ENCODE measurements around the gene ZIC4. TPM values are rescaled to one million over a fixed set of nuclear protein-coding genes. Genes with fewer than 3 reads are reported as not detected.

Gene ZIC4
- total RNA-seq, 4 donors from 2014 or later: 0.21 TPM; not detected in 3

DNA sequence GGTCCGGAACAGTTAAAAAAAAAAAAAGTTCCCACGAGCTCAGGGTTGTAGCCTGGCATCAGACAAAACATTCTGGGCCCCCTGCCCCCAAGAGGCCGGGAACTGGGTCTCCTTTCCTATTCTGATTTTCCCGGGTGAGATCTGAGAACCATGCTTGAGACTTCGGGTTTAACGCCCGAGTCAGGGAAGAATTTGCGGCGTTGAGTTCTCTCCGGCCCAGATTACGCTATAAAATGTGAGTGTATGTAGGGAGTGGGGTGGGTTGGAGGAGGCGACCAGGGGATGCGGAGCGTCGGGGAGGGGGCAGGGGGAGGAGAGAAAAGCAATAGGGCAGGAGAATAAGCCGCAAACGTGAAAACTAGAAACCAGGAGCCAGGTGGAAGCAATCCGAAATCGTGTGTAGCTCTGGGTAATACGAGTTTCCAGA is 5.5 kb upstream of the ZIC4 start:
- Histone ChIP-seq H3K4me1 (peaks cover 0 to 70% (median 24%) of the 10 kb centered on the region in 4 donors), H3K36me3 (no peaks in the 10 kb centered on the region), H3K4me3 (no peak overlapping the region), H3K9me3 (peaks cover 0 to 28% (median 2%) of the 10 kb centered on the region in 4 donors), H3K27ac (no peak overlapping the region), H3K27me3 (peaks cover 15 to 99% of the 10 kb centered on the region in 2 donors)
- no peak for DNase-seq (ENCODE audit: low spot score in 2 of 2)
- TF ChIP-seq EP300 (IDR thresholded peaks at IDR 0.05) (no peak), POLR2A (IDR thresholded peaks at IDR 0.05) (no peak)
- TF ChIP-seq, protein P1, sequence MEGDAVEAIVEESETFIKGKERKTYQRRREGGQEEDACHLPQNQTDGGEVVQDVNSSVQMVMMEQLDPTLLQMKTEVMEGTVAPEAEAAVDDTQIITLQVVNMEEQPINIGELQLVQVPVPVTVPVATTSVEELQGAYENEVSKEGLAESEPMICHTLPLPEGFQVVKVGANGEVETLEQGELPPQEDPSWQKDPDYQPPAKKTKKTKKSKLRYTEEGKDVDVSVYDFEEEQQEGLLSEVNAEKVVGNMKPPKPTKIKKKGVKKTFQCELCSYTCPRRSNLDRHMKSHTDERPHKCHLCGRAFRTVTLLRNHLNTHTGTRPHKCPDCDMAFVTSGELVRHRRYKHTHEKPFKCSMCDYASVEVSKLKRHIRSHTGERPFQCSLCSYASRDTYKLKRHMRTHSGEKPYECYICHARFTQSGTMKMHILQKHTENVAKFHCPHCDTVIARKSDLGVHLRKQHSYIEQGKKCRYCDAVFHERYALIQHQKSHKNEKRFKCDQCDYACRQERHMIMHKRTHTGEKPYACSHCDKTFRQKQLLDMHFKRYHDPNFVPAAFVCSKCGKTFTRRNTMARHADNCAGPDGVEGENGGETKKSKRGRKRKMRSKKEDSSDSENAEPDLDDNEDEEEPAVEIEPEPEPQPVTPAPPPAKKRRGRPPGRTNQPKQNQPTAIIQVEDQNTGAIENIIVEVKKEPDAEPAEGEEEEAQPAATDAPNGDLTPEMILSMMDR (IDR thresholded peaks at IDR 0.05): no peak
- WGBS, 2 donors: 13 to 15% methylated on average over 20 of the region's 20 CpGs

DNA sequence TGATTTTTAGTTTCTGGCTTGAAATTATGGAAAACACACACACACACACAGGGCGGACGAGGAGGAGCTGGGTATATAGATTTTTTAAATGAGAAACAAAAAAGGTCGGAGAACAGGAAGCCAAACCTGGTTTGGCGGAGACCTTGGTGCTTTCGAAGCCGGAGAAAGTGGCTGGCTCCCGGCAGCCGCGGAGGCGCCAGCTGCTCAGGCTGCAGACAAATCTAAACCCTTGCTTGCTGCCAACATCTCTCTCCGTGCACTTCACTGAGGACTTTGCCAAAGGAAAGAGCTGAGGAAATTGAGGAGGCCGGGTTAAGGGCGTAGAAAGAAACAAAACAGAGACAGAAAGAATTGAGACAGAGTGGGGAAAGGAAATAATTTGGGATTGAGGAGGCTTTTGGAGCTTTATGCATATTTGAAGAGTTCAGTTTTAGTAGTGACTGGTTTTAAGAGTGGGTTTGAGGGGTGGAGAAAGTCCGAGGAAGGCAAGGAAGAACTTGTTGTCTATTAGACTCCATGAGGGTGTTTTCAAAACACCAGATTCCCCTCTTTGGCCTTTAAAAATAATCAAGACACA is 5.0 kb upstream of the ZIC4 start:
- no peak for DNase-seq (ENCODE audit: low spot score in 2 of 2)
- peak overlapping the region in 3 of 4 donors; percentile 3 to 45 (median 34) for H3K4me3 ChIP-seq
- no peaks in the 10 kb centered on the region for H3K36me3 ChIP-seq
- H3K27ac ChIP-seq: no peak overlapping the region
- WGBS, 2 donors: 7 to 8% methylated on average over 14 of the region's 14 CpGs
- TF ChIP-seq POLR2A (IDR thresholded peaks at IDR 0.05) (no peak), EP300 (IDR thresholded peaks at IDR 0.05) (peak in 1 of 2 donors; percentile 29)
- TF ChIP-seq, protein P1 (IDR thresholded peaks at IDR 0.05): no peak
- peaks cover 0 to 28% (median 2%) of the 10 kb centered on the region in 4 donors for H3K9me3 ChIP-seq
- H3K4me1 ChIP-seq: peaks cover 0 to 75% (median 24%) of the 10 kb centered on the region in 4 donors
- H3K27me3 ChIP-seq: peaks cover 15 to 100% of the 10 kb centered on the region in 2 donors

DNA sequence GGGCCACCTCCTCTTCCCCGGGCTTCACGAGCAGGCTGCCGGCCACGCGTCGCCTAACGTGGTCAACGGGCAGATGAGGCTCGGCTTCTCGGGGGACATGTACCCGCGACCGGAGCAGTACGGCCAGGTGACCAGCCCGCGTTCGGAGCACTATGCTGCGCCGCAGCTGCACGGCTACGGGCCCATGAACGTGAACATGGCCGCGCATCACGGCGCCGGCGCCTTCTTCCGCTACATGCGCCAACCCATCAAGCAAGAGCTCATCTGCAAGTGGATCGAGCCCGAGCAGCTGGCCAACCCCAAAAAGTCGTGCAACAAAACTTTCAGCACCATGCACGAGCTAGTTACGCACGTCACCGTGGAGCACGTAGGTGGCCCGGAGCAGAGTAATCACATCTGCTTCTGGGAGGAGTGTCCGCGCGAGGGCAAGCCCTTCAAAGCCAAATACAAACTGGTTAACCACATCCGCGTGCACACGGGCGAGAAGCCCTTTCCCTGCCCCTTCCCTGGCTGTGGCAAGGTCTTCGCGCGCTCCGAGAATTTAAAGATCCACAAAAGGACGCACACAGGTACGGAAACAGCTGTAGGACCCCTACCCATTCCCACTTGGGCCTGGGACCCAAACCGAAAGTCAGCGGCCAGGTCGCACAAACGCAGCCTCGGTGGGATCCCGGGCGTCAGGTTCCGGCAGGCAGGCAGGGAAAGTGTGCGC is 4.3 kb upstream of the ZIC4 start:
- TF ChIP-seq, protein P1 (IDR thresholded peaks at IDR 0.05): no peak
- TF ChIP-seq EP300 (IDR thresholded peaks at IDR 0.05): no peak
- no peak for TF ChIP-seq POLR2A (IDR thresholded peaks at IDR 0.05)
- Histone ChIP-seq H3K9me3 (peaks cover 0 to 25% (median under 1%) of the 10 kb centered on the region in 4 donors), H3K4me3 (peak overlapping the region; percentile 1 to 45 (median 18)), H3K4me1 (peaks cover 0 to 77% (median 24%) of the 10 kb centered on the region in 4 donors), H3K27me3 (peaks cover 15 to 100% of the 10 kb centered on the region in 2 donors), H3K27ac (no peak overlapping the region), H3K36me3 (no peaks in the 10 kb centered on the region)
- 3 to 6% methylated on average over 40 to 47 of the region's 61 CpGs for WGBS, 2 donors
- no peak for DNase-seq (ENCODE audit: low spot score in 2 of 2)

DNA sequence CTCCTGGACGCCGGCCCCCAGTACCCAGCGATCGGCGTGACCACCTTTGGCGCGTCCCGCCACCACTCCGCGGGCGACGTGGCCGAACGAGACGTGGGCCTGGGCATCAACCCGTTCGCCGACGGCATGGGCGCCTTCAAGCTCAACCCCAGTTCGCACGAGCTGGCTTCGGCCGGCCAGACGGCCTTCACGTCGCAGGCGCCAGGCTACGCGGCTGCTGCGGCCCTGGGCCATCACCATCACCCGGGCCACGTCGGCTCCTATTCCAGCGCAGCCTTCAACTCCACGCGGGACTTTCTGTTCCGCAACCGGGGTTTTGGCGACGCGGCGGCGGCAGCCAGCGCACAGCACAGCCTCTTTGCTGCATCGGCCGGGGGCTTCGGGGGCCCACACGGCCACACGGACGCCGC is 3.8 kb upstream of the ZIC4 start:
- Histone ChIP-seq H3K9me3 (peaks cover 0 to 19% (median 0%) of the 10 kb centered on the region in 4 donors), H3K4me1 (peaks cover 0 to 80% (median 24%) of the 10 kb centered on the region in 4 donors), H3K27ac (no peak overlapping the region), H3K4me3 (peak overlapping the region; percentile 1 to 45 (median 18)), H3K27me3 (peaks cover 15 to 100% of the 10 kb centered on the region in 2 donors), H3K36me3 (no peaks in the 10 kb centered on the region)
- TF ChIP-seq POLR2A (IDR thresholded peaks at IDR 0.05) (no peak), EP300 (IDR thresholded peaks at IDR 0.05) (no peak)
- TF ChIP-seq, protein P1 (IDR thresholded peaks at IDR 0.05): no peak
- WGBS, 2 donors: 5 to 7% methylated on average over 17 to 43 of the region's 52 CpGs
- DNase-seq (ENCODE audit: low spot score in 2 of 2): no peak

Data from tibial nerve (tissue), 4 donors.